PC-3 (cell line): ENCODE results near the gene BUB1.

Experiments
- EZH2phosphoT487 ChIP-seq: fragments of 300-600 bp; sonication (generic); IDR thresholded peaks from 2 replicates; pipeline ENCODE4 v1.6.1; 2018; ENCODE audit warnings: mild to moderate bottlenecking, antibody characterized with exemption, low read length, borderline replicate concordance
- TF ChIP-seq, protein P1 (sequence below): fragments of 300-600 bp; sonication (generic); conservative IDR thresholded peaks from 2 replicates; pipeline ENCODE4 v1.5.1; 2017; ENCODE audit warnings: antibody characterized with exemption, low read depth, mild to moderate bottlenecking, low read length

DNA sequence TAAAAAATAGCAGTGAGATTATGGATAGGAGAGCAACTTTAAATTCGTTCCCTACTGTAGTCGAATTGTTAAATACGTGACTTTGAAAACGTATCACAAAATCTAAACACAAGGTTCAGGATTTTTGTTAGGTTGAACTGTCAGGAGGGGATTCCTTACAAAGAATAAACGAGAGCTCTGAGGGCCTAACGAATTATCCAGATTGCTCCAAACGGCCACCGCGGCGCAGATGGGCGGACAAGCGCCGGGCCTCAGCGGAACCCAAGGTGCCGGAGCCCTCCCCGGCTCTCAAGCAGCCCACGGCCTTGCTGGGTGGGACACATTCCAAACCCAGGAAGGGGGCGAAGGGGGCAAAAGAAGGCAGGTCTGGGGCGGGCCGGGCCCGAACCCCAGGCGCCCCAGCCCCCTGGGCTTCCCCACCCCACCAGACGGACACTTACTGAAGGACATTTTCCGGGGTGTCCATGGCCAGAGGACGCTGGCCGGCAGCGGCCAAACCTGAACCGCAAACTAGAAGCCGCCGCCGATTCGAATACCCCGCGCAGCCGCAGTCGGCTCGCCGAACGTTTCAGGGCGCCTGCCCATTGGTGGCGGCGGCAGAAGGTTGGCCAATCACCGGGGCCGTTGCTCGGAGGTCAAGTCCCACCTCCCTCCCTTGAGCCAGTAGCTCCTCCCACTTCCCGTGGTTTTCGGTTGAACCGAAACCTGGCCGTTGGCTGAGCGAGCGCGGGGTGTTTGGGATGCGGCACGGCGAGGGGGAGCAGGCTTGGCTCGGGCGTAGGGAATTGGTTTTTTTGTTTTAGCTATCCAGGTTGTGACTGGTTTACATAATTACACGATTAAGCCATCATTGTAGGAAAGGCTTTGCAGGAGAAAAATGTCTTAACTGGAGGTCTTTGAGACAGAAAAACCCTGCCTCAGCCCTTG lies at the start of gene BUB1:
- TF ChIP-seq, protein P1, sequence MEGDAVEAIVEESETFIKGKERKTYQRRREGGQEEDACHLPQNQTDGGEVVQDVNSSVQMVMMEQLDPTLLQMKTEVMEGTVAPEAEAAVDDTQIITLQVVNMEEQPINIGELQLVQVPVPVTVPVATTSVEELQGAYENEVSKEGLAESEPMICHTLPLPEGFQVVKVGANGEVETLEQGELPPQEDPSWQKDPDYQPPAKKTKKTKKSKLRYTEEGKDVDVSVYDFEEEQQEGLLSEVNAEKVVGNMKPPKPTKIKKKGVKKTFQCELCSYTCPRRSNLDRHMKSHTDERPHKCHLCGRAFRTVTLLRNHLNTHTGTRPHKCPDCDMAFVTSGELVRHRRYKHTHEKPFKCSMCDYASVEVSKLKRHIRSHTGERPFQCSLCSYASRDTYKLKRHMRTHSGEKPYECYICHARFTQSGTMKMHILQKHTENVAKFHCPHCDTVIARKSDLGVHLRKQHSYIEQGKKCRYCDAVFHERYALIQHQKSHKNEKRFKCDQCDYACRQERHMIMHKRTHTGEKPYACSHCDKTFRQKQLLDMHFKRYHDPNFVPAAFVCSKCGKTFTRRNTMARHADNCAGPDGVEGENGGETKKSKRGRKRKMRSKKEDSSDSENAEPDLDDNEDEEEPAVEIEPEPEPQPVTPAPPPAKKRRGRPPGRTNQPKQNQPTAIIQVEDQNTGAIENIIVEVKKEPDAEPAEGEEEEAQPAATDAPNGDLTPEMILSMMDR, result no peak
- TF ChIP-seq EZH2phosphoT487, result no peak
